ENCODE measurements around the gene CABLES1.
"Not testable (repeated sequence)": the region's sequence is repeated elsewhere in the genome, so short reads cannot be mapped to it uniquely, and the experiment has no call there.

CABLES1 gene

GRCh38 chr18:23265682-23266399, 130.6 kb downstream of the CABLES1 start:
- no peak for DNase-seq (ENCODE audit: low read depth)
- no peak for TF ChIP-seq CTCF (IDR thresholded peaks at IDR 0.05; ENCODE audit: low read depth, low read length, missing control alignments)
- H3K4me3 ChIP-seq (ENCODE audit: low read depth, low read length), result no peak overlapping the region

- H3K4me3 ChIP-seq (ENCODE audit: low read depth, low read length), result no peak overlapping the region
- TF ChIP-seq CTCF (IDR thresholded peaks at IDR 0.05; ENCODE audit: low read depth, low read length, missing control alignments), result no peak
- no peak for DNase-seq (ENCODE audit: low read depth)
Measured at GRCh38 chr18:23266717-23267446, 131.6 kb downstream of the CABLES1 start.

GRCh38 chr18:23267447-23267776, 132.1 kb downstream of the CABLES1 start:
- no peak for TF ChIP-seq CTCF (IDR thresholded peaks at IDR 0.05; ENCODE audit: low read depth, low read length, missing control alignments)
- no peak for DNase-seq (ENCODE audit: low read depth)
- no peak overlapping the region for H3K4me3 ChIP-seq (ENCODE audit: low read depth, low read length)

GRCh38 chr18:23268641-23269040, 133.4 kb downstream of the CABLES1 start:
- DNase-seq (ENCODE audit: low read depth), result no peak
- H3K4me3 ChIP-seq (ENCODE audit: low read depth, low read length), result no peak overlapping the region
- TF ChIP-seq CTCF (IDR thresholded peaks at IDR 0.05; ENCODE audit: low read depth, low read length, missing control alignments), result no peak

- H3K4me3 ChIP-seq (ENCODE audit: low read depth, low read length), result not testable (repeated sequence)
Measured at GRCh38 chr18:23269068-23269467, 133.8 kb downstream of the CABLES1 start.

GRCh38 chr18:23269928-23270327, 134.6 kb downstream of the CABLES1 start:
- no peak overlapping the region for H3K4me3 ChIP-seq (ENCODE audit: low read depth, low read length)
- DNase-seq (ENCODE audit: low read depth), result no peak
- TF ChIP-seq CTCF (IDR thresholded peaks at IDR 0.05; ENCODE audit: low read depth, low read length, missing control alignments), result no peak

More at GRCh38 chr18:23269068-23269467, 133.8 kb downstream of the CABLES1 start:
- not testable (repeated sequence) for DNase-seq (ENCODE audit: low read depth)

GRCh38 chr18:23270986-23271680, 135.8 kb downstream of the CABLES1 start:
- H3K4me3 ChIP-seq (ENCODE audit: low read depth, low read length), result no peak overlapping the region
- DNase-seq (ENCODE audit: low read depth), result no peak
- TF ChIP-seq CTCF (IDR thresholded peaks at IDR 0.05; ENCODE audit: low read depth, low read length, missing control alignments), result no peak
